ENCODE measurements around the gene SERPINB4.

GRCh38 chr18:63683890-63684289, 39.8 kb upstream of the SERPINB4 start:
- no peak for TF ChIP-seq EZH2 (IDR thresholded peaks at IDR 0.05; ENCODE audit: borderline replicate concordance)
- TF ChIP-seq, protein P1, sequence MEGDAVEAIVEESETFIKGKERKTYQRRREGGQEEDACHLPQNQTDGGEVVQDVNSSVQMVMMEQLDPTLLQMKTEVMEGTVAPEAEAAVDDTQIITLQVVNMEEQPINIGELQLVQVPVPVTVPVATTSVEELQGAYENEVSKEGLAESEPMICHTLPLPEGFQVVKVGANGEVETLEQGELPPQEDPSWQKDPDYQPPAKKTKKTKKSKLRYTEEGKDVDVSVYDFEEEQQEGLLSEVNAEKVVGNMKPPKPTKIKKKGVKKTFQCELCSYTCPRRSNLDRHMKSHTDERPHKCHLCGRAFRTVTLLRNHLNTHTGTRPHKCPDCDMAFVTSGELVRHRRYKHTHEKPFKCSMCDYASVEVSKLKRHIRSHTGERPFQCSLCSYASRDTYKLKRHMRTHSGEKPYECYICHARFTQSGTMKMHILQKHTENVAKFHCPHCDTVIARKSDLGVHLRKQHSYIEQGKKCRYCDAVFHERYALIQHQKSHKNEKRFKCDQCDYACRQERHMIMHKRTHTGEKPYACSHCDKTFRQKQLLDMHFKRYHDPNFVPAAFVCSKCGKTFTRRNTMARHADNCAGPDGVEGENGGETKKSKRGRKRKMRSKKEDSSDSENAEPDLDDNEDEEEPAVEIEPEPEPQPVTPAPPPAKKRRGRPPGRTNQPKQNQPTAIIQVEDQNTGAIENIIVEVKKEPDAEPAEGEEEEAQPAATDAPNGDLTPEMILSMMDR (IDR thresholded peaks at IDR 0.05; ENCODE audit: poor library complexity): no peak
